Activated naive CD4-positive, alpha-beta T cell treated with anti-CD3 and anti-CD28 coated beads, Interleukin-2, amount 50 U/mL, for 16 hours (primary cell): ENCODE measurements around the gene DPY19L1.
"Not testable (repeated sequence)": the region's sequence is repeated elsewhere in the genome, so short reads cannot be mapped to it uniquely, and the experiment has no call there.

Source experiments
- DNase-seq: peaks from one replicate; pipeline ENCODE4 v3.0.0-alpha.2; 2020

Gene DPY19L1

DNA sequence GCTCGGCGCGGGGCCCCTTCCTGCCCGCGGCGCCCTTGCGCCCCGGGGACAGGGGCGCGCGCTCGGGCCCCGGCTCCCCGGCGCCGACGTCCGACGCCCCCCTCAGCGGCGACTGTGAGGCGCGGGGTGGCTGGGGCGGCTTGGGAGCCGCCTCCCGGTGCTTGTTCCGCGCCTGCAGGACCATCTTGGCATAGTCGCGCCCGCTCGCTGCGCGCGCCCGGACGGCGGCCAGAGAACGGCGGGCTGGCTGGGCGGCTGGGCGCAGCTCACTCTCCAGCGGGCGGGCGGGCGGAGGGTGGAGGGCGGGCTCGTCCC is at the start of gene DPY19L1:
DPY19L1 (minus strand) TSS at position 275 of the 315 bp plus-strand sequence; CDS start at position 184, 91 bp downstream.
- no peak for DNase-seq

DNA sequence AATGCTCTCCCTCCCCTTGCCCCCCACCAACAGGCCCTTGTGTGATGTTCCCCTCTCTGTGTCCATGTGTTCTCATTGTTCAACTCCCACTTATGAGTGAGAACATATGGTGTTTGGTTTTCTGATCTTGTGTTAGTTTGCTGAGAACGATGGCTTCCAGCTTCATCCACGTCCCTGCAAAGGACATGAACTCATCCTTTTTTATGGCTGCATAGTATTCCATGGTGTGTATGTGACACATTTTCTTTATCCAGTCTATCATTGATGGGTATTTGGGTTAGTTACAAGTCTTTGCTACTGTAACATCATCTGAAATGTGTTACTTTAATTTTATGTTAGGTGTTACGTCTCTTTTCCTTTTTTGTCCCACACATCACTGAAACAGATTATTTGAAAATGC is 42.2 kb upstream of the DPY19L1 start:
- not testable (repeated sequence) for DNase-seq

DNA sequence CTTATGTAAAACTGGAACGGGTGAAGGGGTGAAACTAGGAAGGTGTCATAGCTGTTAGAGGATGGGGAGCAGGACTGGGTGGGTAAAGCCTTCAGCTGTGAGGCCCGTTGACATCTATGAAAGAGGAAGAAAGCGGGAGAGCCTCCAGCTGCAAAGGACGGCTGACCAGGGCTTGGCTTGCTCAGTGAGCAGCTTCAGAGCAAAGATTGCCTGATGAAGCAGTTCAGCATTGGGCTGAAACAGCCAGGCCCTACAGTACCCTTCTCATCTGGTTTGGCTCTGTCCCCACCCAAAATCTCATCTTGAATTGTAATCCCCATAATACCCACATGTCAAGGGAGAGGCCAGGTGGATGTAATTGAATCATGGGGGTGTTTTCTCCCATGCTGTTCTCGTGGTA is 36.7 kb upstream of the DPY19L1 start:
- DNase-seq: not testable (repeated sequence)

DNA sequence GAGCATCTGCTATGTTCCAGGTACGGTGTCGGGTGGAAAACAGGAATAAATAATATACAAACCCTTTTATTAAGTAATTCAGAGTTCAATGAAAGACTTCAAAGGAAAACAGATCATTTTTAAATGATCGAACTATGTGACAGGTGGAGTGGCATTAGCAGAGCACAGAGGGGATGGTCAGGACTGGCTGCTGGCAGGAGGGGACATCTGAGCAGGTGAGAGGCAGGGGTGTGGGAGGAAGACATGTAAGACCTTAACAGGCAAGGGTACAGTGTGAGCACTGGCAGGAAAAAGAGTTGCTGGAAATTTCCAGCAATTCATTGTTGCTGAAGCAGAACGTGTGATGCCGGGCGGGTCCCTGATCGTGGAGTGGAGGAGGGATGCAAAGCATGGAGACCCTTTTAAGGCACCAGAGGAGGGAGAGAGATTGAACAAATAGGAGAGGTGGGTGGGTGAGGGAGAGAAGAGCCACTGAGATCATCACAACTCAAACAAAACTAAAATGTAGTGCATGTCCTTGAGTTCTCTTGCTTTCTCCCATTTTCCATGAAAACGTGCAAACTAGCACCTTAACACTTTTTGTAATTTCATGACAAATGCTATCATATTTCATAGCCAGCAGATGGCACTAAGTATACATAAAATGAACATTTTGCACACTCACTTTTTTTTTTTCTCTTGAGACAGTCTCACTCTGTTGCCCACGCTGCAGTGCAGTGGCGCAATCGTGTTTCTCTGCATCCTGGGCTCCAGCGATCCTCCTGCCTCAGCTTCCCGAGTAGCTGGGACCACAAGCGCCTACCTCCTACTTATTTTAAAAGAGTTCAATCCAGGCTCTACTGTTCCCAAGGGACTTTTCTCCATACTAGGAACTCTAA is 35.9 kb upstream of the DPY19L1 start:
- DNase-seq: not testable (repeated sequence)

DNA sequence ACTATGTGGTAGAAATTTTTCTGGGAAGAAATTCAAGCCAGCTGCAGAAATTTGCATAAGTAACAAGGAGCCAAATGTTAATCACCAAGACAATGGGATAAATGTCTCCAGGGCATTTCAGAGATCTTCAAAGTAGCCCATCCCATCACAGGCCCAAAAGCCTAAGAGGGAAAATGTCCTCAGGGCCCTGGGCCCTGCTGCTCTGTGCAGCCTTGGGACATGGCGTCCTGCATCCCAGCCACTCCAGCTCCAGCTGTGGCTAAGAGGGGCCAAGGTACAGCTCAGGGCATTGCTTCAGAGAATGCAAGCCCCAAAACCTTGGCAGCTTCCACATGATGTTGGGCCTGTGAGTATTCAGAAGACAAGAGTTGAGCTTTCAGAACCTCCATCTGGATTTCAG is 31.8 kb upstream of the DPY19L1 start:
- not testable (repeated sequence) for DNase-seq

DNA sequence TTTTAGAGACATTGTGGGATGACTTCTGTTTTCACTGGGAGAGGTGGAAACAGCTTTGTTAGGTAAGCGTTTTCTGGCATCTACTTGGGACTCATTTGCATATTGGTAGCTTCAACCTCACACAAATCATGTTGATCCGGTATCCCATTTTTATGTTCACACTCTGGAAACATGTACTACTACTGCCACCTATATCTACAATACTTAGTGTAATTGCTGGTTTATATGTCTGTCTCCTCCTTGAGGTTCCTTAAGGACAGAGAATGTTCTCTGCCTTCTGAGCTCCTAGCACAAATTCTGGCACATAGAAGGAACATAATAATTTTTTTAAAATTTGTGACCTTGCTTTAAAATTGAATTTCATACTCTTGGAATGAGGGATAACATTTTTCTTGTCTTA is 28.1 kb upstream of the DPY19L1 start:
- DNase-seq: not testable (repeated sequence)

DNA sequence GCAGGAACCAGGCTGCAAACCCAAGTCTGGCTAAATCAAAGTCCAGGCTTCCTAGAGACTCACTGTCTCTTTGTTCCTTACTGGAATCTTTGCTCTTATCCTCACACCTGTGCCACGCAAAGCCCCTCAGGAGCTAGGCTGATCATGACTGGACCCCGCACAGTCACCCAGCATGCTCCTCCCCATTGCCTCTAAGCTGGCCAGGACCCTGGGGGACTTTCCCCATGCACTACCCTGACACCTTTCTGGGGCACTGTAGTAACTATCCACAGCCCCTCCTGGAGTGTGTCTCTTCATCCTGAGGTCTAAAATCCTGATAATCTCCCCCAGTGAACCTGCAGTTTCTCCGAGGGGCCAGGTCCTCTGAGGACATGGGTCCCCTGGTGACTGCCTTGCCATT is 21.3 kb upstream of the DPY19L1 start:
- not testable (repeated sequence) for DNase-seq

DNA sequence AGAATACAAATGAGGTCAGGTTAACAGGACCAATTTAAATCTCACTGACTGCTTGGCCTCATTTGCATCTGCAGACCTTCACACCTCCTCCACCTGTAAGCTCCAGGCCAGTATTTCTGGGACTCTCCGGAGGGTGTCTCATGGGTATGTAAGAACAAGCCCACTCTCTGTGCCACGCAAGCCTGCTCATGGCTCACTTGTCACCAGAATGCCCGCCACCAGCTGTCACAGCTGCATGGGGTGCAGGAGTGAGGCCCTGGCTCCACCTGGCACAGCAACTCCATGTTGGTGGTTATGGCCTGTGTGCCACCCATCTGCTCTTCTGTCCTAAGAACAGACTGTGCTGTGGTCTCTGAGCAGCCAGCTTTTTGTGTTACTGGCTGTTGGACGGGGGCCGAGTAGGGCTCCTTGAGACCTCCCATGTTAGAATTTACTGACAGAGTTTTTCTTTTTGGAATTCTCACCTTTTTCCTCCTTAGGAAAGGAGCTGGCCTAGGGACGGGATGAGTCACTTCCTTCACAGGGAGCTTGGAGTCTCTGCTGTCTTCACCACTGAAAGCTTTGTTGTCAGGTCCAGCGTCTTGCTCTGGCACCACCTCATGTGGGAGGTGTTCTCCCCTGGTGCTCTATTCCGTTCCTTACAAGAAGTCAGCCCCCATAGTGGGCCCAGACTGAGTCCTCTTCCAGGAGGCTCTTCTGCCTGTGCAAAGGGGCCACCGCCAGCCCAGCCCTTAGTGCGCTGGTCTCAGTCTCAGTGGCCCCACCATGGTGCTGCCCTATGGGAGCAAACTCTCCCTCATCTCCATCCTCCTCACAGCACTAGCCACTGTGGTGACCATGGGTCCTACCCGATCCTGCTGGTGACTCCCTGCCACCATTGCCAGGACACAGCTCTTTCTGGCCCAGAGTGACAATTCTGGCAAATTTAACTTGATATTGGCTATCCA is 20.5 kb upstream of the DPY19L1 start:
- not testable (repeated sequence) for DNase-seq

DNA sequence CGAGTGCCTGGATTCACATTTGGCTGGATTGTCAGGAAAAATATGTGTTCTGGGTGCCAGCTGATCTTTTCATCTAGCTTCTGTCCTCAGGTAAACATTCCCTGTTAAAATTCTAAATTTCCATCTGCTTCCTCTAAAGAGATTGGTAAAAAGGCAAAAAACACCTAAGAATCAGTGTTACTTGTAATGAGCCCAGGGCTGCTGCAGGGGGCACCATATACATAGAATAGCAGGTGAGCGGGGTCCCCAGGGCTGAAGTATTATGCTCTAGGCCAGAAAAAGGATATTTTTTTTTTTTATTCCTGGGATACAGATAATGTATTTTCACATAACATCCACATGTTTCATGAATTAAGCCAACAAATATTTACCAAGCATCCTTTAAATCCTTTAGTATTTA is 18.4 kb upstream of the DPY19L1 start:
- not testable (repeated sequence) for DNase-seq

DNA sequence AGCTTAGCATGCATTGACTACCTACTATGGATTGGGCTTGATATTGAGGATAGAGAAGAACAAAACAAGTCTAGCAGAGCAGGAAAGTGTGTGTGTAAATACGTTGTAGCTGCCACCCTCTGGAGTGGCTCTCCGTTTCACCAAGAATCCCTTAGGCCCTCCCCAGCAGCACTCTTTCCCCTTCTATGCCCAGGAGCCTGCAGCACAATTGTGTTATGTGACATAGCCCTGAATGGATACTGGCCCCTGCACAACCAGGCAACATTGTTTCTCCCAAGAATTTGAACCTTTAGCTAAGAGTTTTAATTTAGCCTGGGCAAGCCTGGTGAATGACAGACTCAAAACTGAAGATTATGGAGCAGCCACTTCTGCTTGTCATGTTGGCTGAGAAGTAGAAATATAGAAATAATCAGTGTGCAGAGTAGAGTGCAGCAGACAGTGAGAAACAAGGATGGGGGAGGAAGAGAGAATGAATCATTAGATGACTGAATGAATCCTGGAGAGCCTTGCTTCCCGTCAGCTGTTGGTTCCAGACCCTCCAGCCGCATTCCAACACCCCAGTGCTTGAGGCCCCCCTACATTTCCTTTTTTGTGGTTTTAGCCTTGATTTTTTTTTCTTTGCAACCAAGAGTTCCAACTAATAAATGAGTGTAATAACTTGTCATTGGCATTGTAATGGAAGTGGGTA is 16.3 kb upstream of the DPY19L1 start:
- DNase-seq: not testable (repeated sequence)

DNA sequence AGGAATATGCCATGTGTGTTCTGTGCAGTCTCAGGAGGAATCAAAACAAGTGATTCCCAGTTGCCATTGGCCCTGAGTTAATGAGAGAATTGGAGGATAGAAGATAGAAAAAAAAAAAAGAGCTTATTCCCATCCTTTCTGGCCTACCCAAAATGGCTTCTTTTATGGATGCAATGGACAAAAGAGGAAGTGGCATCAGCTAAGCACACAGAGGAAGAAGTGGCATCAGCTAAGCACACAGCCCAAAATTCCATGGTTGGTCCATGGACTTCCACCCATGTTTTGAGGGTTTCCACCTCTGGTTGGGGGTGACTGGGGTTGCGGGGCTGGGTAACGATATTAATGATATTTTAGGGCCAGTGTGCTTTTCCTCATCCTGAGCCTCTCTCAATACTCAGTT is 11.1 kb upstream of the DPY19L1 start:
- DNase-seq: not testable (repeated sequence)

DNA sequence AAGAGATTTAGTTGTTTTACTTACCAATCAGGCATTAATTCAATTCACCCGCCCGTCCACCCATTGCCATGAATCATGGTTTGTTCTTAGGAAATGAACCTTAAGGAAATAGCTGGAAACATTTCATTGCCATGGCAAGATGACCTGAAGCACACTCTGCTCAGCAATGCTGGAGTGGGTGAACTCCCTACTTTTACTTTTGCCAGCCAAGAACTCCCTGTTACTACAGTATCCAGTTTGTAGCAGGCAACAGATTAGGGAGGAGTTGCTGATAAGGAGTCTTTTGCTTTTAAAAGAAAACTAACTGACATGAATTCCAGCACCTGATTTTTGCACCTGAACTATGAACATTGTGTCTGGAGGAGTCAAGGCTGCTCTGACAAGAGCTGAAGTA is 10.6 kb upstream of the DPY19L1 start:
- not testable (repeated sequence) for DNase-seq

DNA sequence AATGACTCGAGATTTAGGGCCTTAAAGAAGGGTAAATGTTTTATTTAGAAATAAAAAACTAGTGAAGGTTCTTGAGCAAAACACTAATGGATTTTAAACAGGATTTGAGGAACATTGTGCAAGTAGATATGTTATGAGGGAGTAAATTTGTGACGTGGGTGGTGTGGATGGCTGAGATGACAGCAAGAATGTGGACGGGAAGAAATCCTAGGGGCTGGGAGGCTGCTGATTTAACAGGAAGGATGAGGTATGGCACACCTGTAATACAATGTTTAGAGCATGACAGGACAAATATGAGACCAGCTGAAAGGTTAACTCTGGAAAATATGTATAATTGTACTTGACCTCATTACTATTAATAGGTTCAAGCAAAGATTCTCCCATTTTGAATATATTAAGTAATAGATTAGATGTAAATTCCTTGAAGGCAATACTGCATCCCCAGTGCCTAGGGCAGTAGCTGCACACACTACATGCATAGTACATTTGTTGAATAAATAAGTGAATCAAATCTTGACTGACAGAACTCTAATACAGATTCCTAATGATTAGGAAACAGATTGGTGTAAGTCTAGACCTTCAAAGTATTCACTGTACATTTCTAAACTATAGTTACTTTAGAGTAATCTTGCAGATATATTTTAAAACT is 10.1 kb upstream of the DPY19L1 start:
- not testable (repeated sequence) for DNase-seq

DNA sequence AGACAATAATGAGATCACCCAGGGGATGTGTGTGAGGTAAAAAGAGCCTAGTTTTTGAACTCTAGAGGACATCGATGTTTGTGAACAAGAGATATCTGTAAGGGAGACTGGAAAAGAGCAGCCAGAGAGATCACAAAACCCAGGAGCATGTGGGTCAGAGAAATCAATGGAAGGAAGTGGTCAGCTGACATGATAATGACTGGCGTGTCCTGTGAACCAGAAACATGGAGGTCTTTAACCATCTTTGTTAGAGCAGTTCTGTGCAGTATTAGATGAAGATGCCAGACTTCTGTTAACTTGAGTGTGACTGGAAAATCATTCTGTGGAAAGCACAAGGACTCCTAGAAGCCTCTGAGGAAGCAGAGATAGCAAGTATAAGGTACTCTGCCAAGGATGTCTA is 6.0 kb upstream of the DPY19L1 start:
- DNase-seq: not testable (repeated sequence)

DNA sequence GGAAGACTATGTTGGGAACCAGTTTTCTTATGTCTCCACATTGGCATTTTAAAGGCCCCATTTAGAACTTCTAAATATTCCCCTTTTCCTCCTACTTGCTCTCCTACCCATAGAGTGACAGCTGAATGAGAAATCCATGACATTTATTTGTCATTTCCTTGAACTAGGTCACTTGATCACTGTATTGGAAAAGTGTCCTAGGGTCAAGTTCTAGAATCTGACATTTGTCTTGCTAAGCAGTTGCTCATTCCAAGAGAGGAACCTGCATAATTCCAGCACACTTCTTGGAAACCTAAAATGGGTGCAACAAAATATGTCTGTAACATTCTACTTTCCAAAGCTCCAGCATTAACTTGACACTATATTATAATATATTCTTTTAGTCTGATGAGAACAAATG is 3.6 kb upstream of the DPY19L1 start:
- DNase-seq: no peak

DNA sequence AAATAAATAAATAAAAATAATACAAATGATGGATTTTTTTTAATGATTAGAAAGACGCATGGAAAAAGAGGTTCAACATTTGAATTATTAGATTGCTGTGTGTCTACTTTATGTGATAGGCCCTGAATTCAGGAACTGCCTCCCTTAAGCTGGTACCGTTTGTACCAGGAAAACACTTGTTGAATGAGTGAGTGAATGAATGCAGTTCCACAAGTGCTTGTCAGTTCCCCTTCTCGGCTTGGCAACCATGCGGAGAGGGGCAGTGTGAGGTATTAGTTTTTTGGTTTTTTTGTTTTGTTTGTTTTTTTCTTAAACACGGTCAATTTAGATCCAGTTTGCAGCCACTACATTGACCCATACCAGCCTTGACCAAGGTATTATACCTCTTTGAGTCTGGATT is 2.1 kb upstream of the DPY19L1 start:
- no peak for DNase-seq

DNA sequence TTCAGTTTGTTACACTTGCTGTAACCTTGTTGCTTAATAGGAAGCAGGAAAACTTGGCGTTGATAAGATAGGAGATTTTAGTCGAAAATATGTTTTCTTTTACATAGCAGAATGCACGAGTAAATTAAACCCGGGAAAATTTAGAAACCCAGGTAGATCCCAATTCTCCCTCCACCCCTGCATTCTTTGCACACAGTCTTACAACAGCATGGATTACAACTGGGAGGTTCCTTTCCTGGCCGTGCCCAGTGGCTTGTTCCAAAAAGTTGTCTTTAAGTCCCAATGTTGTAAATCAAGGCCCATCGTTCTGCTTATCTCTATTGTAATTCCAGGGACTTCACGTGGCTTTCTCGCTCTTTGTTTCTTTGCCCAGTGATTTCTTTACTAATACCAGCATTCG is 1.1 kb upstream of the DPY19L1 start:
- DNase-seq: no peak

DNA sequence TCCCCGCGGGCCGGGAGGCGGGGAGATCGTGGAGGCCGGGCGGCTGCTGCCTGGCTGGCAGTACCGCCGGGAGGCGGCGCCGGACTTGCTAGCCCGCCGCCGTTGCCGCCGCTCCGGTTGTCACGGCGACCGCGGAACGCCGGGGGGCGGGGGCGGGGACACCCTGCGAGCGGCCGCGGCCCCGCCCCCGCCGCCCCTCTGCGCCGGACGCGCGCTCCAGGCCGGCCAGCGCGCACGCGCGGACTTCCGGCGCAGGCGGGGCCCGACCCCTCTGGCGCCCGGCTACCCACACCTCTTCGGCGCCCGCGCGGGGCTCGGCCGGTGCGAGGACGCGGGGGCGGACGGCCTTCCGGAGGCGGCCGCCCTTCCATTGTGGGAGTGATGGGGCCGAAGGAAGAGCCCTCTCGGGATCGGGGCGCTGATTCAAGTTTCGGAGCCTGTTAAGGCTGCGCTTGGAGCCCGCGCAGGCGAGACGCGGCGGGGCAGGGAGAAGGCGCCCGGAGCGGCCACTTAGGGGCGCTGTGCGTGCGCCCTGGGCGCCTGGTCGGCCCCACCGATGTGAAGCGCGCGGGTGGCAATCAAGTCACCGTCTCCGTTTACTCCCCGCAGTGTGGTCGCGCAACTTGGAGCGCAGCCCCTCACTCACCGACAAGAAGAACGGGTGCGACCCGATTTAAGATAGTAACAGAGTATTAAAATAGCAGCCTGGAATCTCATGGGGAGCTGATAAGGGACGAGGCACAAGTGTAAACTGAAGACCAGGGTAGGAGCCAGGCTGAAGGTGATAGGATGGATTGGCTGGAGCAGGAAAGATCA is 449 bp upstream of the DPY19L1 start:
- peak; percentile 90 for DNase-seq

DNA sequence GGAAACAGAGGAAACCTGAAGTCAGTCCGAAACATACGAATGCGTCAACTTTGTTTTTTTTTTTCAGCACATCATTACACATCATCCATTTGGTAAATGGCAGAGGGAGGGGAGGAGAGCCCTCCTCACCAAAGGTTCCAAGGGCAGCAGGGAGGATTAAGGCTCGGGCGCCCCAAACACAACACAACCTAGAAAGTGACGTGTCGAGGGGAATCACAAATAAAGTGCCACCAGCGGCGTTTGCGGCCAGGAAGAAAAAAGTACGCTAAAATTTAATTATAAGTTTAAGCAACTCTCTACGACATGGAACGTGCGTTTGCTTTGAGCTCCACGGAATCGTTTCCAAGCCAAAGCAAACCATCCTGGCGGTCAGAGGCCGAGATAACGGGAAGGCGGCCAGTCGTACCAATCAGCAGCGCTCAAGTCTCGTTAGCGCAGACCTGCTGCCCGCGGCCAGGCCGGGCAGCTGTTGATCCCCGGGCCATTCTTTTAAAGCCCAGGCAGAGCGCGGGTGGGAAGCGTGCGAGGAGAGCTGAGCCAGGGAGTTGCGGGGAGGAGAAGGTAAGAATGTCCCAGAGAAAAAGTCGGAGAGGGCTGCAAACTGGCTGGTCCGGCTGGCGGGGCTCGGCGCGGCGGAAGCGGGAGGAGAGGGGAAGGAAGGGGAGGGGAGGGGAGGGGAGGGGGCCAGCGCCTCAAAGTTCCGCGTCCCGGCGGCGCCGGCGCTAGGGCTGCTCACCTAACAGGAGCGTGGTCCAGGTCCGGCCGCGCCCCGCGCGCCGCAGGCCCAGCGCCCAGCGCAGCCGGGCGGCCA is 719 bp downstream of the DPY19L1 start:
- DNase-seq: peak; percentile 25

DNA sequence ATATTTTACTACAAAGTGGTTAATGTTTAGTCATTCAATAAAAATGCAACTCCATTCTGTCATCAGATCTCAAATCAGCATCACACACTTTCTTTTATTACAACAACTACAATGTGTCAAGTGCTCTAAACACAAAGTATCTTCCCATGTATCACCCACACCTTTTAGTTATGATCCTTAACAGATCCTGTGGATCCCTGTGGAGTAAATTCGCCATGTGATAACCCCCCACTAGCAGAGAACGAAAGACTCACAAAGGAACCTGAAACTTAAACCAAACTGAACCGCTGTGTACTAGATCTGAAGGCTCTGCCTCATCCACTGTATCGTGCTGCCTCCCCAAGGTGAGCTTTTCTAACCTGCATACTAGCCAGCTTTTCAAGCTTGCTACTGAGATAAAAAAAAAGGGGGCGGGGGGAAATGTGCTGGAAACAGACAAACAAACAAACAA is 1.7 kb downstream of the DPY19L1 start:
- DNase-seq: peak; percentile 16

DNA sequence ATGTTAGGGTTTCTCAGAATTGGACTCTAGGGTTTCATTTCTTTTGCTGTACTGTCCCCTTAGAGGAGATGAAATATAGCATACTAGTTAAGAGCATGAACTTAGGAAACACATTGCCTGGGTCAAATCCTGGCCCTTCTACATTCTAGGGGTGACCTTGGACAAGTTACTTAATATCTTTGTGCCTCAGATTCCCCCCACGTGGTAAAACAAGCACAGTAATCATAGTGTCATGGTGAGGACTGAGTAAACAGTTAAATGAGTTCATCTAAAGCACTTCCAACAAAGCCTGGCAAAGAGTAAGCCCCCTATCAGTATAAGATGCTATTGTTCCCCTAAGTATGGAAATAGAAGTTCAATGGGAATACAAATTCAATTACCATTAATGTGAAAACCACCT is 5.1 kb downstream of the DPY19L1 start:
- DNase-seq: no peak
